Neural progenitor cell (in vitro differentiated cells): Measurements from ENCODE around the gene SDE2. TPM values are rescaled to one million over a fixed set of nuclear protein-coding genes. Genes with fewer than 3 reads are reported as not detected.

Source experiments
- DNase-seq: peaks from one replicate; pipeline ENCODE4 v3.0.0-alpha.2; 2016; ENCODE audit warnings: low spot score
- H2AFZ ChIP-seq: fragments of 200-600 bp; sonication (generic); replicated peaks from 2 replicates; pipeline ENCODE4 v1.6.1; 2016; ENCODE audit warnings: antibody characterized with exemption
- H3F3A ChIP-seq: fragments of 200-600 bp; sonication (generic); 2 replicates; pipeline ENCODE4 v1.6.1; 2016; ENCODE audit warnings: antibody characterized with exemption, low read depth
- H3K27ac ChIP-seq: fragments of 200-600 bp; sonication (generic); 2 replicates; pipeline ENCODE4 v1.5.1; 2016; ENCODE audit warnings: mild to moderate bottlenecking
- H3K27me3 ChIP-seq: fragments of 200-600 bp; sonication (generic); 2 replicates; pipeline ENCODE4 v1.6.1; 2016; ENCODE audit warnings: mild to moderate bottlenecking, moderate library complexity
- H3K36me3 ChIP-seq: fragments of 200-600 bp; sonication (generic); 2 replicates; pipeline ENCODE4 v1.5.1; 2016
- H3K4me1 ChIP-seq: fragments of 200-600 bp; sonication (generic); 2 replicates; pipeline ENCODE4 v1.6.1; 2016; ENCODE audit warnings: mixed run types
- H3K4me2 ChIP-seq: fragments of 200-600 bp; sonication (generic); 2 replicates; pipeline ENCODE4 v1.6.1; 2016
- H3K4me3 ChIP-seq: fragments of 200-600 bp; sonication (generic); 2 replicates; pipeline ENCODE4 v1.5.1; 2016
- H3K79me2 ChIP-seq: fragments of 200-600 bp; sonication (generic); 2 replicates; pipeline ENCODE4 v1.6.1; 2016; ENCODE audit warnings: low read depth
- H3K9ac ChIP-seq: fragments of 200-600 bp; sonication (generic); 2 replicates; pipeline ENCODE4 v1.6.1; 2016
- H3K9me3 ChIP-seq: fragments of 200-600 bp; sonication (generic); 2 replicates; pipeline ENCODE4 v1.5.1; 2016; ENCODE audit warnings: low read depth
- H4K20me1 ChIP-seq: fragments of 200-600 bp; sonication (generic); 2 replicates; pipeline ENCODE4 v1.6.1; 2016; ENCODE audit warnings: low read depth
- H3K27ac Mint-ChIP-seq: 3 replicates; pipeline ENCODE4 v1.8.0; 2021; ENCODE audit warnings: mixed read lengths
- H3K27me3 Mint-ChIP-seq: 2 replicates; pipeline ENCODE4 v1.8.0; 2022; ENCODE audit warnings: low read depth, mild to moderate bottlenecking, inconsistent platforms, moderate library complexity, mixed read lengths; ENCODE audit not compliant: insufficient read depth
- H3K36me3 Mint-ChIP-seq: 3 replicates; pipeline ENCODE4 v1.8.0; 2021; ENCODE audit warnings: mixed read lengths
- H3K4me1 Mint-ChIP-seq: 3 replicates; pipeline ENCODE4 v1.8.0; 2021; ENCODE audit warnings: mixed read lengths
- H3K4me3 Mint-ChIP-seq: 3 replicates; pipeline ENCODE4 v1.8.0; 2021; ENCODE audit warnings: mild to moderate bottlenecking, moderate library complexity, mixed read lengths
- H3K9me3 Mint-ChIP-seq: 3 replicates; pipeline ENCODE4 v1.8.0; 2020; ENCODE audit warnings: mixed read lengths
- CTCF ChIP-seq: fragments of 200-600 bp; sonication (generic); IDR thresholded peaks from 2 replicates; pipeline ENCODE4 v1.5.1; 2017; ENCODE audit warnings: antibody characterized with exemption, mild to moderate bottlenecking
- EZH2 ChIP-seq: fragments of 200-600 bp; sonication (generic); IDR thresholded peaks from 2 replicates; pipeline ENCODE4 v1.6.1; 2017; ENCODE audit warnings: antibody characterized with exemption, mild to moderate bottlenecking, moderate library complexity
- EZH2phosphoT487 ChIP-seq: fragments of 200-600 bp; sonication (generic); IDR thresholded peaks from 2 replicates; pipeline ENCODE4 v1.6.1; 2017; ENCODE audit warnings: antibody characterized with exemption
- total RNA-seq: library from RNA; depleted of rRNA; stranded (reverse); fragments of >200 nt; gene quantifications from 2 replicates; pipeline ENCODE4 v1.2.3, GENCODE V29; 2015; ENCODE audit warnings: low replicate concordance

The SDE2 gene
- total RNA-seq, 1 donor from 2014 or later, result 29.2 TPM

GRCh38 chr1:226026833-226027232, 27.7 kb upstream of the SDE2 start:
- no peak overlapping the region for H3K4me3 ChIP-seq

GRCh38 chr1:226023735-226024134, 24.6 kb upstream of the SDE2 start:
- peaks cover 3% of the 10 kb centered on the region for H3K27me3 Mint-ChIP-seq

More at GRCh38 chr1:226026833-226027232, 27.7 kb upstream of the SDE2 start:
- Mint-ChIP-seq H3K4me1 (no peaks in the 10 kb centered on the region), H3K9me3 (no peaks in the 10 kb centered on the region), H3K36me3 (peaks cover 1% of the 10 kb centered on the region), H3K4me3 (no peak overlapping the region), H3K27me3 (peaks cover 6% of the 10 kb centered on the region), H3K27ac (no peak overlapping the region)
- no peak for TF ChIP-seq EZH2
- no peak for TF ChIP-seq EZH2phosphoT487
- no peak for TF ChIP-seq CTCF
- Histone ChIP-seq H3F3A (no peaks in the 10 kb centered on the region), H2AFZ (no peak overlapping the region), H3K27ac (no peak overlapping the region), H3K27me3 (no peaks in the 10 kb centered on the region), H3K4me2 (no peak overlapping the region), H3K36me3 (no peaks in the 10 kb centered on the region), H3K9me3 (no peaks in the 10 kb centered on the region), H3K79me2 (no peaks in the 10 kb centered on the region), H3K4me1 (no peaks in the 10 kb centered on the region), H4K20me1 (no peaks in the 10 kb centered on the region), H3K9ac (no peak overlapping the region)
- DNase-seq, result no peak

GRCh38 chr1:226021801-226022200, 22.7 kb upstream of the SDE2 start:
- no peak for DNase-seq
- no peak overlapping the region for H3K4me3 Mint-ChIP-seq
- TF ChIP-seq CTCF (no peak), EZH2phosphoT487 (no peak), EZH2 (no peak)
- Histone ChIP-seq H4K20me1 (no peaks in the 10 kb centered on the region), H3F3A (no peaks in the 10 kb centered on the region), H3K9ac (no peak overlapping the region), H2AFZ (no peak overlapping the region), H3K4me3 (no peak overlapping the region), H3K9me3 (no peaks in the 10 kb centered on the region), H3K79me2 (no peaks in the 10 kb centered on the region), H3K4me1 (no peaks in the 10 kb centered on the region), H3K4me2 (no peak overlapping the region), H3K27me3 (no peaks in the 10 kb centered on the region), H3K36me3 (no peaks in the 10 kb centered on the region), H3K27ac (no peak overlapping the region)
- no peak overlapping the region for H3K27ac Mint-ChIP-seq
- no peaks in the 10 kb centered on the region for H3K27me3 Mint-ChIP-seq
- no peaks in the 10 kb centered on the region for H3K9me3 Mint-ChIP-seq
- peaks cover 1% of the 10 kb centered on the region for H3K36me3 Mint-ChIP-seq
- H3K4me1 Mint-ChIP-seq, result no peaks in the 10 kb centered on the region

More at GRCh38 chr1:226023735-226024134, 24.6 kb upstream of the SDE2 start:
- DNase-seq, result no peak
- Histone ChIP-seq H3K9ac (no peak overlapping the region), H3K4me2 (no peak overlapping the region), H3F3A (no peaks in the 10 kb centered on the region), H3K4me3 (no peak overlapping the region), H3K4me1 (no peaks in the 10 kb centered on the region), H3K36me3 (no peaks in the 10 kb centered on the region), H3K79me2 (no peaks in the 10 kb centered on the region), H3K27me3 (no peaks in the 10 kb centered on the region), H2AFZ (no peak overlapping the region), H3K9me3 (no peaks in the 10 kb centered on the region), H3K27ac (no peak overlapping the region), H4K20me1 (no peaks in the 10 kb centered on the region)
- TF ChIP-seq EZH2, result no peak
- no peak for TF ChIP-seq CTCF
- no peak for TF ChIP-seq EZH2phosphoT487
- Mint-ChIP-seq H3K36me3 (peaks cover 1% of the 10 kb centered on the region), H3K27ac (no peak overlapping the region), H3K9me3 (no peaks in the 10 kb centered on the region), H3K4me1 (no peaks in the 10 kb centered on the region), H3K4me3 (no peak overlapping the region)
